Measurements from ENCODE around the gene FRK.
"Not testable (repeated sequence)": the region's sequence is repeated elsewhere in the genome, so short reads cannot be mapped to it uniquely, and the experiment has no call there.

FRK gene

GRCh38 chr6:116096979-116097816 lies 36.5 kb upstream of the FRK start:
- Histone ChIP-seq H3K9me3 (ENCODE audit: control insufficient read depth, insufficient read depth, low read length) (peaks cover 13% of the 10 kb centered on the region; the same call in 1 of the 2 replicates), H3K36me3 (ENCODE audit: control insufficient read depth, insufficient read depth, low read length) (no peaks in the 10 kb centered on the region), H3K9ac (ENCODE audit: low read depth, low read length) (no peak overlapping the region), H3K27ac (ENCODE audit: low read depth, low read length) (no peak overlapping the region), H3K4me1 (ENCODE audit: control insufficient read depth, insufficient read depth, low read length) (peaks cover 10% of the 10 kb centered on the region), H3K4me3 (ENCODE audit: low read depth, low read length) (no peak overlapping the region), H3K27me3 (ENCODE audit: control insufficient read depth, insufficient read depth, low read length) (0 out of 2 replicates have a peak, but pooled peaks cover 3% of the 10 kb centered on the region)

DNA sequence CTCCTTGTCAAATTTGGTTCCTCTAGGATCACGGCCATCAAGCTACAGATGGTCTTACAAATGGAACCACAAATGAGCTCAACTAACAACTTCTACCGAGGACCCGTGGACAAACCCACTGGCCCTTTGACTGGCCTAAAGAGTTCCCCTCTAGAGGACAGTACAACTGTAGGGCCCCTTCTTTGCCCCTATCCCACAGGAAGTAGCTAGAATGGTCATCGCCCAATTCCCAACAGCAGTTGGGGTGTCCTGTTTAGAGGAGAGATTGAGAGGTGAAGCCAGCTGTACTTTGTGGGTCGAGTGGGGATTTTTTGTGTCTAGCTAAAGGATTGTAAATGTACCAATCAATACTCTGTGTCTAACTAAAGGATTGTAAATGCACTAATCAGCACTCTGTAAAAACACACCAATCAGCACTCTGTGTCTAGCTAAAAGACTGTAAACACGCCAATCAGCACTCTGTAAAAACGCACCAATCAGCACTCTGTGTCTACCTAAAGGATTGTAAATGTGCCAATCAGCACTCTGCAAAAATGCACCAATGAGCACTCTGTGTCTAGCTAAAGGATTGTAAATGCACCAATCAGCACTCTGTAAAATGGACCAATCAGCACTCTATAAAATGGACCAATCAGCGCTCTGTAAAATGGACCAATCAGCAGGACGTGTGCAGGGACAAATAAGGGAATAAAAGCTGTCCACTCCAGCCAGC lies 35.5 kb upstream of the FRK start:
- not testable (repeated sequence) for H3K9ac ChIP-seq (ENCODE audit: low read depth, low read length); H3K27me3 ChIP-seq (ENCODE audit: control insufficient read depth, insufficient read depth, low read length); H3K4me3 ChIP-seq (ENCODE audit: low read depth, low read length); H3K27ac ChIP-seq (ENCODE audit: low read depth, low read length); H3K36me3 ChIP-seq (ENCODE audit: control insufficient read depth, insufficient read depth, low read length); H3K4me1 ChIP-seq (ENCODE audit: control insufficient read depth, insufficient read depth, low read length)
- peaks cover 13% of the 10 kb centered on the region; the same call in 1 of the 2 replicates for H3K9me3 ChIP-seq (ENCODE audit: control insufficient read depth, insufficient read depth, low read length)

- Histone ChIP-seq H3K9ac (ENCODE audit: low read depth, low read length) (no peak overlapping the region), H3K27me3 (ENCODE audit: control insufficient read depth, insufficient read depth, low read length) (no peaks in the 10 kb centered on the region), H3K36me3 (ENCODE audit: control insufficient read depth, insufficient read depth, low read length) (no peaks in the 10 kb centered on the region), H3K9me3 (ENCODE audit: control insufficient read depth, insufficient read depth, low read length) (peaks cover 13% of the 10 kb centered on the region; the same call in 1 of the 2 replicates), H3K27ac (ENCODE audit: low read depth, low read length) (no peak overlapping the region), H3K4me3 (ENCODE audit: low read depth, low read length) (no peak overlapping the region), H3K4me1 (ENCODE audit: control insufficient read depth, insufficient read depth, low read length) (no peaks in the 10 kb centered on the region)
Observed at GRCh38 chr6:116094041-116094440, 33.4 kb upstream of the FRK start.

DNA sequence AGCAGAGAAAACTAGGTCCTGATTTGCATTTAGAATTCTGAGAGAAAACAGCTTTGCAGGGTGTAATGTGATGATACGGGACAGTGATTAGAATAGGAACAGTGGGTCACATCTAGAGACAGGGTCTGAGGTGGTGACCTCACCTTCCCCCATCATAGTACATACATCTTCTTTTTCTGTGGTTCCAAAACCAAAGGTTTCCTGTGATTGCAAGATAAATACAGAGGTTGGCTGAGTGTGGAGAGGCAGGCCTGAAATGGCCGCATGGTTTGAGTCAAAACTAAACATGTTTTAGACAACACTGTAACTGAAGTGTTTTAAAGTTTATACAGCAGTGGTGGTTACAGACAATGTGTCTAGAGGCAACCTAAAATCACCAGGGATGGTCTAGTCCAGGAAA lies 29.6 kb upstream of the FRK start:
- H3K4me3 ChIP-seq (ENCODE audit: low read depth, low read length) = no peak overlapping the region

GRCh38 chr6:116088946-116089345 lies 28.3 kb upstream of the FRK start:
- no peaks in the 10 kb centered on the region for H3K9me3 ChIP-seq (ENCODE audit: control insufficient read depth, insufficient read depth, low read length)
- no peaks in the 10 kb centered on the region for H3K27me3 ChIP-seq (ENCODE audit: control insufficient read depth, insufficient read depth, low read length)
- no peak overlapping the region for H3K4me3 ChIP-seq (ENCODE audit: low read depth, low read length)
- H3K4me1 ChIP-seq (ENCODE audit: control insufficient read depth, insufficient read depth, low read length) = no peaks in the 10 kb centered on the region
- no peak overlapping the region for H3K9ac ChIP-seq (ENCODE audit: low read depth, low read length)
- H3K36me3 ChIP-seq (ENCODE audit: control insufficient read depth, insufficient read depth, low read length) = no peaks in the 10 kb centered on the region
- no peak overlapping the region for H3K27ac ChIP-seq (ENCODE audit: low read depth, low read length)

More for the DNA sequence above, 29.6 kb upstream of the FRK start:
- H3K9ac ChIP-seq (ENCODE audit: low read depth, low read length) = no peak overlapping the region
- no peaks in the 10 kb centered on the region for H3K4me1 ChIP-seq (ENCODE audit: control insufficient read depth, insufficient read depth, low read length)
- no peak overlapping the region for H3K27ac ChIP-seq (ENCODE audit: low read depth, low read length)
- no peaks in the 10 kb centered on the region for H3K9me3 ChIP-seq (ENCODE audit: control insufficient read depth, insufficient read depth, low read length)
- no peaks in the 10 kb centered on the region for H3K36me3 ChIP-seq (ENCODE audit: control insufficient read depth, insufficient read depth, low read length)
- no peaks in the 10 kb centered on the region for H3K27me3 ChIP-seq (ENCODE audit: control insufficient read depth, insufficient read depth, low read length)

- no peak overlapping the region for H3K9ac ChIP-seq (ENCODE audit: low read depth, low read length)
- no peaks in the 10 kb centered on the region for H3K9me3 ChIP-seq (ENCODE audit: control insufficient read depth, insufficient read depth, low read length)
- H3K27ac ChIP-seq (ENCODE audit: low read depth, low read length) = no peak overlapping the region
- no peaks in the 10 kb centered on the region for H3K36me3 ChIP-seq (ENCODE audit: control insufficient read depth, insufficient read depth, low read length)
- no peaks in the 10 kb centered on the region for H3K27me3 ChIP-seq (ENCODE audit: control insufficient read depth, insufficient read depth, low read length)
- no peak overlapping the region for H3K4me3 ChIP-seq (ENCODE audit: low read depth, low read length)
- H3K4me1 ChIP-seq (ENCODE audit: control insufficient read depth, insufficient read depth, low read length) = no peaks in the 10 kb centered on the region
Observed at GRCh38 chr6:116087437-116088027, 26.8 kb upstream of the FRK start.

GRCh38 chr6:116084284-116084683 lies 23.6 kb upstream of the FRK start:
- Histone ChIP-seq H3K9me3 (ENCODE audit: control insufficient read depth, insufficient read depth, low read length) (no peaks in the 10 kb centered on the region), H3K4me1 (ENCODE audit: control insufficient read depth, insufficient read depth, low read length) (no peaks in the 10 kb centered on the region), H3K36me3 (ENCODE audit: control insufficient read depth, insufficient read depth, low read length) (no peaks in the 10 kb centered on the region), H3K27me3 (ENCODE audit: control insufficient read depth, insufficient read depth, low read length) (no peaks in the 10 kb centered on the region), H3K27ac (ENCODE audit: low read depth, low read length) (no peak overlapping the region), H3K9ac (ENCODE audit: low read depth, low read length) (no peak overlapping the region), H3K4me3 (ENCODE audit: low read depth, low read length) (no peak overlapping the region)

- Histone ChIP-seq H3K27ac (ENCODE audit: low read depth, low read length) (no peak overlapping the region), H3K27me3 (ENCODE audit: control insufficient read depth, insufficient read depth, low read length) (no peaks in the 10 kb centered on the region), H3K4me1 (ENCODE audit: control insufficient read depth, insufficient read depth, low read length) (no peaks in the 10 kb centered on the region), H3K36me3 (ENCODE audit: control insufficient read depth, insufficient read depth, low read length) (no peaks in the 10 kb centered on the region), H3K9me3 (ENCODE audit: control insufficient read depth, insufficient read depth, low read length) (no peaks in the 10 kb centered on the region), H3K9ac (ENCODE audit: low read depth, low read length) (no peak overlapping the region), H3K4me3 (ENCODE audit: low read depth, low read length) (no peak overlapping the region)
Observed at GRCh38 chr6:116083052-116083451, 22.4 kb upstream of the FRK start.

GRCh38 chr6:116078945-116079344 lies 18.3 kb upstream of the FRK start:
- Histone ChIP-seq H3K36me3 (ENCODE audit: control insufficient read depth, insufficient read depth, low read length) (no peaks in the 10 kb centered on the region), H3K4me1 (ENCODE audit: control insufficient read depth, insufficient read depth, low read length) (no peaks in the 10 kb centered on the region), H3K27ac (ENCODE audit: low read depth, low read length) (no peak overlapping the region), H3K4me3 (ENCODE audit: low read depth, low read length) (no peak overlapping the region), H3K9me3 (ENCODE audit: control insufficient read depth, insufficient read depth, low read length) (no peaks in the 10 kb centered on the region), H3K27me3 (ENCODE audit: control insufficient read depth, insufficient read depth, low read length) (no peaks in the 10 kb centered on the region), H3K9ac (ENCODE audit: low read depth, low read length) (no peak overlapping the region)

- Histone ChIP-seq H3K4me1 (ENCODE audit: control insufficient read depth, insufficient read depth, low read length) (no peaks in the 10 kb centered on the region), H3K9me3 (ENCODE audit: control insufficient read depth, insufficient read depth, low read length) (no peaks in the 10 kb centered on the region), H3K9ac (ENCODE audit: low read depth, low read length) (no peak overlapping the region), H3K27ac (ENCODE audit: low read depth, low read length) (no peak overlapping the region), H3K27me3 (ENCODE audit: control insufficient read depth, insufficient read depth, low read length) (no peaks in the 10 kb centered on the region), H3K36me3 (ENCODE audit: control insufficient read depth, insufficient read depth, low read length) (no peaks in the 10 kb centered on the region), H3K4me3 (ENCODE audit: low read depth, low read length) (no peak overlapping the region)
Observed at GRCh38 chr6:116078522-116078921, 17.8 kb upstream of the FRK start.

Measured in HUES48 (cell line).